Calu3 (cell line): ENCODE results near the gene FREM3. TPM values are rescaled to one million over a fixed set of nuclear protein-coding genes. Genes with fewer than 3 reads are reported as not detected.

ENCODE experiments used
- BruUV-seq: library from RNA; stranded (reverse); fragments of 400-500 nt; replicated peaks from 2 replicates; lab custom pipeline; 2021; lab: Mats Ljungman, UMichigan
- CTCF ChIA-PET: fragments of 300-600 bp; sonication (Branson Sonifier 250); formaldehyde crosslinking; loops from one replicate; lab custom pipeline; 2022; ENCODE audit warnings: antibody characterized with exemption; lab: Charles Lee
- DNase-seq: peaks from one replicate; pipeline ENCODE4 v3.0.0; 2022
- H3K27ac Mint-ChIP-seq: one replicate; pipeline ENCODE4 v1.8.0; 2022; ENCODE audit warnings: mixed read lengths; ENCODE audit not compliant: unreplicated experiment
- H3K27me3 Mint-ChIP-seq: one replicate; pipeline ENCODE4 v1.8.0; 2022; ENCODE audit warnings: mixed read lengths; ENCODE audit not compliant: unreplicated experiment
- H3K36me3 Mint-ChIP-seq: one replicate; pipeline ENCODE4 v1.8.0; 2022; ENCODE audit warnings: mild to moderate bottlenecking, moderate library complexity, mixed read lengths; ENCODE audit not compliant: insufficient read depth, unreplicated experiment
- H3K4me1 Mint-ChIP-seq: one replicate; pipeline ENCODE4 v1.8.0; 2022; ENCODE audit warnings: mild to moderate bottlenecking, low read depth, mixed read lengths; ENCODE audit not compliant: unreplicated experiment
- H3K4me3 Mint-ChIP-seq: one replicate; pipeline ENCODE4 v1.8.0; 2022; ENCODE audit warnings: mild to moderate bottlenecking, low read depth, moderate library complexity, mixed read lengths; ENCODE audit not compliant: unreplicated experiment
- H3K9me3 Mint-ChIP-seq: one replicate; pipeline ENCODE4 v1.8.0; 2022; ENCODE audit warnings: low read depth, mixed read lengths; ENCODE audit not compliant: unreplicated experiment
- intact Hi-C: fragments of 100-400 bp; cut with micrococcal nuclease; formaldehyde crosslinking; loops from one replicate; pipeline ENCODE4 v1.10.0; 2022; ENCODE audit not compliant: unreplicated experiment
- total RNA-seq: library from RNA; stranded (reverse); gene quantifications from 2 replicates; pipeline ENCODE4 v1.2.3, GENCODE V29; 2022
- TF ChIP-seq, protein P1 (sequence below): fragments of 200-600 bp; IDR thresholded peaks from one replicate; pipeline ENCODE4 v1.8.0; 2022; ENCODE audit warnings: antibody characterized with exemption; ENCODE audit not compliant: unreplicated experiment

The FREM3 gene
- total RNA-seq, 1 experiment from 2014 or later: not detected

DNA sequence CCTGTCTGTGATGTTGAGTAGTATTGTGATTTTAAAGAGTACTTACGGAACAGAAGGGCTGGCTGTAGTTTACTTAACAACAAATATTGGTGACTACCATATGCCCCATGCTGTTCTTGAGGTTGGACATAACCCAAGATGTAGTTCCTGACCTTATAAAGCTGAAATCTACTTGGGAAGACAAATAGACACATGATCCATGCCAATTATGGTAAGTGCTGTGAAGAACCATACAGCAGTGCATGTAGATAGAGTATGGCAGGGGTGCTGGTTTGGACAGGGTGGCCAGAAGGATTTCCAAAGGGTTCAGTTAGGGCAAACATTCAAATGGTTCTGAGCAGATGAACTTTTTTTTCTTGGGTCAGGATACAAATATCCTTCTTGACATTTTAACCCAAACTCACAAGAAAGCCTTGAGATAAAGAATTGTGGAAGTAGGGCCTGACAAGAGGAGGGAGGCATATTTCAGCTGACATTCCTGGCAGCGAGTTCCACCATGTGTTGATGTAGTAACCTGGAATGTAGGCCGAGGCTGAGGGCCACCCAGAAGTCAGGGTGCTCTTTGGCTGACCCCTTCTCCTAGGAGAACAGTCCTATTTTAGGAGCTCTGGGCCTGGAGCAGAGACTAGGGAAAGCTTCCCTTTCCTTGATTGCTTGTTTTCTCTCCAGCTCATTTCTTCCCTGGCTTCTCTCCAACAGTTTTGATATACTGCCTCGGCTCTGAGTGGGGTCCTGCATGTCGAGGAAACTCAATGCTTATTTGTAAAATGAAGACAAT, 74.2 kb downstream of the FREM3 start:
- CTCF ChIA-PET: no interaction called here
- no peak overlapping the region for H3K4me3 Mint-ChIP-seq
- BruUV-seq: no TSS peak
- no peak for DNase-seq
- TF ChIP-seq, protein P1, sequence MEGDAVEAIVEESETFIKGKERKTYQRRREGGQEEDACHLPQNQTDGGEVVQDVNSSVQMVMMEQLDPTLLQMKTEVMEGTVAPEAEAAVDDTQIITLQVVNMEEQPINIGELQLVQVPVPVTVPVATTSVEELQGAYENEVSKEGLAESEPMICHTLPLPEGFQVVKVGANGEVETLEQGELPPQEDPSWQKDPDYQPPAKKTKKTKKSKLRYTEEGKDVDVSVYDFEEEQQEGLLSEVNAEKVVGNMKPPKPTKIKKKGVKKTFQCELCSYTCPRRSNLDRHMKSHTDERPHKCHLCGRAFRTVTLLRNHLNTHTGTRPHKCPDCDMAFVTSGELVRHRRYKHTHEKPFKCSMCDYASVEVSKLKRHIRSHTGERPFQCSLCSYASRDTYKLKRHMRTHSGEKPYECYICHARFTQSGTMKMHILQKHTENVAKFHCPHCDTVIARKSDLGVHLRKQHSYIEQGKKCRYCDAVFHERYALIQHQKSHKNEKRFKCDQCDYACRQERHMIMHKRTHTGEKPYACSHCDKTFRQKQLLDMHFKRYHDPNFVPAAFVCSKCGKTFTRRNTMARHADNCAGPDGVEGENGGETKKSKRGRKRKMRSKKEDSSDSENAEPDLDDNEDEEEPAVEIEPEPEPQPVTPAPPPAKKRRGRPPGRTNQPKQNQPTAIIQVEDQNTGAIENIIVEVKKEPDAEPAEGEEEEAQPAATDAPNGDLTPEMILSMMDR: no peak
- no peaks in the 10 kb centered on the region for H3K36me3 Mint-ChIP-seq
- H3K9me3 Mint-ChIP-seq: no peaks in the 10 kb centered on the region
- H3K27ac Mint-ChIP-seq: no peak overlapping the region
- H3K27me3 Mint-ChIP-seq: peaks cover 76% of the 10 kb centered on the region
- no peaks in the 10 kb centered on the region for H3K4me1 Mint-ChIP-seq
- intact Hi-C loops: no loop called here

GRCh38 chr4:143625632-143626031, 74.8 kb downstream of the FREM3 start:
- CTCF ChIA-PET: no interaction called here
- TF ChIP-seq, protein P1: no peak
- no TSS peak for BruUV-seq
- Mint-ChIP-seq H3K27me3 (peaks cover 76% of the 10 kb centered on the region), H3K36me3 (no peaks in the 10 kb centered on the region), H3K9me3 (no peaks in the 10 kb centered on the region), H3K4me1 (no peaks in the 10 kb centered on the region), H3K4me3 (no peak overlapping the region), H3K27ac (no peak overlapping the region)
- DNase-seq: no peak
- intact Hi-C loops: no loop called here

GRCh38 chr4:143623896-143624295, 76.6 kb downstream of the FREM3 start:
- Mint-ChIP-seq H3K27ac (no peak overlapping the region), H3K4me1 (no peaks in the 10 kb centered on the region), H3K27me3 (peaks cover 77% of the 10 kb centered on the region), H3K9me3 (no peaks in the 10 kb centered on the region), H3K4me3 (no peak overlapping the region), H3K36me3 (no peaks in the 10 kb centered on the region)
- CTCF ChIA-PET: no interaction called here
- TF ChIP-seq, protein P1: no peak
- intact Hi-C loops: no loop called here
- no peak for DNase-seq
- BruUV-seq: no TSS peak

- peaks cover 82% of the 10 kb centered on the region for H3K27me3 Mint-ChIP-seq
- H3K4me3 Mint-ChIP-seq: no peak overlapping the region
- CTCF ChIA-PET: no interaction called here
- TF ChIP-seq, protein P1: no peak
- H3K4me1 Mint-ChIP-seq: no peaks in the 10 kb centered on the region
- intact Hi-C loops: no loop called here
- no peaks in the 10 kb centered on the region for H3K36me3 Mint-ChIP-seq
- H3K9me3 Mint-ChIP-seq: no peaks in the 10 kb centered on the region
- DNase-seq: no peak
- no peak overlapping the region for H3K27ac Mint-ChIP-seq
- BruUV-seq: no TSS peak
Measured at GRCh38 chr4:143618811-143619210, 81.7 kb downstream of the FREM3 start.
